CD1c-positive myeloid dendritic cell (primary cell): Measurements from ENCODE around the gene RRP36.
"Not testable (repeated sequence)": the region's sequence is repeated elsewhere in the genome, so short reads cannot be mapped to it uniquely, and the experiment has no call there.

Source experiments
- DNase-seq: peaks from one replicate; pipeline ENCODE4 v3.0.0-alpha.2; 2016; ENCODE audit errors: extremely low spot score

RRP36 gene, protein sequence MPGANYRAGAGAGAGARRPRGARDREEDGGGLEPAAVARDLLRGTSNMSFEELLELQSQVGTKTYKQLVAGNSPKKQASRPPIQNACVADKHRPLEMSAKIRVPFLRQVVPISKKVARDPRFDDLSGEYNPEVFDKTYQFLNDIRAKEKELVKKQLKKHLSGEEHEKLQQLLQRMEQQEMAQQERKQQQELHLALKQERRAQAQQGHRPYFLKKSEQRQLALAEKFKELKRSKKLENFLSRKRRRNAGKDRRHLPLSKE

DNA sequence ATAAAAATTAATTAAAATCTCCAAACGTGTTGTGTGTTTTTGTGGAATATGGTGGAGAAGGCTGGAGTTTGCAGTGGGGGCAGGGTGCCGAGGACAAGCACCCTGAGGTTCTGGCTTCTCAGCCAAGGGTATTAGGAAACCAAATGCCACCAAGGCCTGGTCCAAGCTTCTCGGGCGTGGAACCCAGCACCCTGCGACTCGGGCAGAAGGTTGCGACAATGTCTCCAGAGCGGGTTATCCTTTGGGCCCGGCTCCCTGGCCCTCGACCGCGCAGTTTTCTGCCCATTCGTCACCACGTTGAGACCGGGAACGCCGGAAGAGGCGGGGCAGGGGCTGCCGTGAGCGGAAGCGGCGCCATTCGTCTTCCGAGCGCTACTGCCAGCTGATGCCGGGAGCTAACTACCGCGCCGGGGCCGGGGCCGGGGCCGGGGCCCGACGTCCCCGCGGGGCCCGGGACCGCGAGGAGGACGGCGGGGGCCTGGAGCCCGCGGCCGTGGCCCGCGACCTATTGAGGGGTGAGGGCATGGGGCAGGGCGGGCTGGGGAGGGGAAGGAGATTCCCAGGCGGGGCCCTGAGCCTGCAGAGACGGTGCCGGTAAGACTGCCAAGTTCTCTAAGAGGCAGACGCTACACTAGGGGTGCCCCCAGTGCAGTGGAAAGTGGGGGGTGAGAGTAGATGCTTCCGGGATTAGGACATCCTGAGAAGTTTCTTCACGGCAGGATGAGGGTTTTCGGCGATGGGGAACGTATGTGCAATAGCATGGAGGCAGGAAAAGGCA, at the start of gene RRP36:
RRP36 (plus strand) TSS at position 354 of the 778 bp plus-strand sequence; CDS start at position 386, 32 bp downstream.
- peak; percentile 80 for DNase-seq

GRCh38 chr6:42971746-42972327, 49.6 kb upstream of the RRP36 start:
- DNase-seq: no peak

DNA sequence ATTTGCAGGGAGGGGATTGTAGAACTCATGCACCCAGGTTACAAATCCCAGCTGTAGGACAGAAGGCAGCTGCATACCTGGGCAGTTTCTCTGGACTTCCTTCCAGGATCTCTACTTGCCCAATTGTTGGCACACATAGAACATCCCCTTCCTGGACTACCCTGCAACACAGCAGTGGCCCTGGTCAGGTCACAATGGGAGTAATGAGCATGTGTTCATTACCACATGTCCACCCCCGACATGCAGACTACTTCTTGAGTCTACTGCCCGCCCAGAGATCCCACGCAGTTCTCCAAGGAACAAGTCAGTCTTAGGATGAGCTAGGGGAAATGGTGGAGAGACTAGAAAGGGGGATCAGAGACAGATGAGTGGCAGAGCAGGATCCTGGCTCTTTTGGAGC, 47.5 kb upstream of the RRP36 start:
- peak; percentile 20 for DNase-seq

GRCh38 chr6:42974919-42975505, 46.4 kb upstream of the RRP36 start:
- DNase-seq: no peak

DNA sequence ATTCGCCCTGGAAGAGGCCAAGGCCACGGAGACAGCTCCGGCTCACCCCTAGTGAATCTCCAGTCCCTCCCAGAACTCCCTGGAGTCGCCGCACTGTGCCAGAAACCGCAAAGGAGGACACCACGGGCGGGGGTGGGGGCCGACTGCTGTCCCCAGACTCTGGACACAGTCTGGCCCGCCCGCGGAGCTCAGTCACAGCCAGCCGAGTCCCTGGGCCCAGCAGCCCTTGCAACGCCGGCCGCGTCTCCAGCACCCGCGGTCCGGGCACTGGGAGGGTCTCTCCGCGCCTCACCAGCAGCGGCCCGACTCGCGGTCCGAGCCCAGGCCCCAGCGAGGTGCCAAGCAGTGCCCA, 43.0 kb upstream of the RRP36 start:
- DNase-seq: peak; percentile 21

GRCh38 chr6:42978839-42979522, 42.4 kb upstream of the RRP36 start, which contains the start of gene PEX6:
Gene PEX6, minus strand, starts transcription at chr6:42979181. Its CDS starts 31 bp downstream, at chr6:42979150.
- peak; percentile 93 for DNase-seq

GRCh38 chr6:42979523-42980177, 41.8 kb upstream of the RRP36 start:
- DNase-seq: no peak

GRCh38 chr6:42981836-42982235, 39.6 kb upstream of the RRP36 start:
- no peak for DNase-seq

DNA sequence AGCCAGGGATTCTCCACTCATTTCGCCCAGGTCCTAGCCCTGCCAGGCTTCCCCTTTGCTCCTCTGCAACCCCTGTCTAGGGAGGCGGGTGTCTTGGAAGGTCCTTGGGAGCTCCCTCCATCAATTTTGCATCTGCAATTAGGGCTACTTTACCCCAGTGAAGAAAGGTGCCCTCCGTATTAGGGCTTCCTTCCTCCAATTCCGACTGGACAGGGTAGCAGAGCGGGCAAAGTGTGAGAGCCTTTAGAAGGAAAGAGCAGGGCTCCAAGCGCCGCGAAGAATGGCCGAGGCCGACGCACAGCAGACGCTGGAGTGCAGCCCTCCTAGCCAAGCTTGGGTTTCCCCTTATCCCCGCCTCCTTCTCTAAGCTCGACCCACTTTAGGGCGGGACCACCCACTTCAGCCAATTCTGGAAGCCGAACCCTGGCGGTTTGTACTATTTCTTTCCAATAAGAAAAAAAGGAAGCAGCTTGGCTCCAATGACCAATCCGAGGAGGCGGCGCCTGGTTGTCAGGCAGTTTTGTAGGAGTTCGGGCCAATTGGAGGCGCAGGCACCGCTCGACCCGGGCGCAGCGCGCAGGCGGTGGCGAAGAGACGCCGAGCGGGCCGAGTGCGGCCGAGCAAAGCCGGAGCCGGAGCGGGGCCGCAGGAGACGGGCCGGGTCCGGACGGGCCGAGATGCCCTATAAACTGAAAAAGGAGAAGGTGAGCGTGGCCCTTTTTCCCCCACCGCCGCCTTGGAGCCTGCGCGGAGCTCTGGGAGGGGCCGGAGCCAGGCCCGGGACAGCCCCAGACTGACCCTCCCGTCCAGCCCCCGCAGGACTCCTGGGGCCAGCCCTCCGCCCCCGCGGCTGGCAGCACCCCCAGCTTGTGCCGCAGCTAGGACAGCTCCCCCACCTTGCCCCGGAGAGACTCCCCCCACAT, 37.2 kb upstream of the RRP36 start, which contains the start of gene PPP2R5D:
PPP2R5D (plus strand) TSS at position 570 of the 923 bp plus-strand sequence; CDS start at position 678, 108 bp downstream.
- DNase-seq: peak; percentile 99

DNA sequence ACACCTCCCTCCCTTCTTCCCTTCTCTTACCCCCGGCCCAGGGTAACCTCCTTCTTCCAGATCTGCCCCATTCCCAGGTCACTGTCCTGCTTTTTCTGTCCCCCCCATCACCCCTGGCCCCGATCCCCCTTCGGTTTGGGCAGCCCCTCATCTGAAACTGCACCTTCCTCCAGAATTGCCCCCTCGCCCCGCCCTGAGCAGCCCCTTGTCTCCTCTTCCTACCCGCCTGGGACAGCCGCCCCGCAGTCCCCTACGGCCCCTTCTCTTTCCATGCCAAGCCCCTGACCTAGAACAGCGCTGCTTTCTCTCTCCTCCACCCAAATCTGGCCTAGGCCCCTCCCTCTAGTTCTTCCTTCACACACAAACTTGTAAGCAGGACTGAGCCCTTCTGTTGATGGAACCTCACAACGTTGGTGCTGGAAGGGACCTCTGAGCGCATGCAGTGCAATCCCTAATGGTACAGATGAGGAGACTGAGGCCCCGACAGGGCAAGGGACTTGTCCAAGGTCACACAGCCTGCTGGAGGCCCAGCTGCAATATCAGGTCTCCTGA, 36.4 kb upstream of the RRP36 start:
- no peak for DNase-seq

- no peak for DNase-seq
Measured at GRCh38 chr6:42987533-42988451, 33.6 kb upstream of the RRP36 start.

DNA sequence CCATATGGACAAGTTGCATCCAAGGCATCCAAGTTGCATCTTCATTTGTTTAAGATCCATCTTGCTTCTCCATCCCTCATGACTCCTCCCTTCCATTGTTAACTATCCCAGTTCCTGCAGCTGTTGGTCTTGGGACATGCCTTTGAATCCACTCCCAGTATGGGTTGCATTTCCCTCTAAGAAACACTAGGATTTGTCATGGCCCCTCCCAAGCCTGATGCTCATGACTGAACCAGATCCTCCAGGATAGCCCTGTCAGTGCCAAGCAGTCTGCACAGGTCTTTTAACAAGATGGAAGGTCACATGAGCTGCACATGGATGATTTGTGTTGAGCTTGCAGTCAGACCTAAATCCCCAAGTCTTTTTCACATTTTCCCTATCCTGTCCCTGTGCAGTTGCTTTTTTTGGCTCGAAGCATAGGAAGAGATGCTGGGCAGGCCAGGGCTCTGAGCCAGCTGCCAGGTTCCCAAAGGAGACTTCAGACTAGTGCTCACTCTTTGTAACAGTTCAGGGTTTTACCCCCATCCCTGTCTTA, 32.9 kb upstream of the RRP36 start:
- no peak for DNase-seq

DNA sequence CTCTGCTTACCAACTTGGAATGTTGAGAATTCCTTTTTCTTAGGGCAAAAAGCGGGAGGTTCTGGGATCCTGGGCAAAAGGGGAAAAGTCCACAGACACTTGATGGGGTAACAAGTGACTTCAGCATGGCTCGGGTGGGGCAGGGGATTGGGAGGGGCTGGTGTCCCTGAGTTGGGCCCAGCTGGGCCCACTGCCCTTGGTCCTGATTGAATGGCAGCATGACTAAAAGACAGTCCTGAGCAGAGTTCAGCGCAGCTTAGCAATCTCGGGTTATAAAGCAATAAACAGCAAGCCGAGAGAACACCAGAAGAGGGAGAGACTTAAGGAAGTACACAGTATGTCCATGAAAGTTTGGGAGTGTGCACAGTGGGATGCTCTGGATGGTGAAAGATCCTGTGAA, 31.5 kb upstream of the RRP36 start:
- DNase-seq: no peak

- DNase-seq: no peak
Measured at GRCh38 chr6:42993445-42993844, 28.0 kb upstream of the RRP36 start.

- no peak for DNase-seq
Measured at GRCh38 chr6:42996513-42996912, 24.9 kb upstream of the RRP36 start.

DNA sequence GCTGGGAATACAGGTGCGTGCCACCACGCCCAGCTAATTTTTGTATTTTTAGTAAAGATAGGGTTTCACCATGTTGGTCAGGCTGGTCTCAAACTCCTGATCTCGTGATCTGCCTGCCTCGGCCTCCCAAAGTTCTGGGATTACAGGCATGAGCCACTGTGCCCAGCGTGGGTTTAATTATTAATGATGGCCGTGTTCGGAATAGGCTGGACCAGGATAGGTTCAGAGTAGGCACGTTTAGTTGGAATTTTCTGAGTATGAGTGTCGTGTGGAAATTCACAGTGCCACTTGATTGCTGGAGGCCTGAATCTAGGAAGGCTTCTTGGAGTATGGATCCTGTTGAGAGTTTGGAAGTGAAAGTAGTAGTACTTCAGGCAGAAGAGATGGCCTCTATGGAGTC, 23.2 kb upstream of the RRP36 start:
- DNase-seq: not testable (repeated sequence)

DNA sequence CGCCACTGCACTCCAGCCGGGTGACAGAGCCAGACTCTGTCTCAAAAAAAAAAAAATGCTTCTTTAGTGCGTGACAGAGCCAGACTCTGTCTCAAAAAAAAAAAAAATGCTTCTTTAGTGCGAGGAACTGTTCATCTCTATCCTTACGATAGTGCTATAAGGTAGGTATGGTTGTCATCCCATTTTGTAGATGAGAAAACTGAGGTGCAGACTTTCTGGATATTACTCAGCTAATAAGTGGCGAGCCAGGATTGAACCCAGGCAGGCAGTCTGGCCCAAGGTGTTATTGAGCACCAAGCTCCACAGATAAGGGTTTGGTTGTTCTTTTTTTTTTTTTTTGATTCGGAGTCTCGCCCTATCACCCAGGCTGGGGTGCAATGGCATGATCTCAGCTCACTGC, 19.6 kb upstream of the RRP36 start:
- no peak for DNase-seq

DNA sequence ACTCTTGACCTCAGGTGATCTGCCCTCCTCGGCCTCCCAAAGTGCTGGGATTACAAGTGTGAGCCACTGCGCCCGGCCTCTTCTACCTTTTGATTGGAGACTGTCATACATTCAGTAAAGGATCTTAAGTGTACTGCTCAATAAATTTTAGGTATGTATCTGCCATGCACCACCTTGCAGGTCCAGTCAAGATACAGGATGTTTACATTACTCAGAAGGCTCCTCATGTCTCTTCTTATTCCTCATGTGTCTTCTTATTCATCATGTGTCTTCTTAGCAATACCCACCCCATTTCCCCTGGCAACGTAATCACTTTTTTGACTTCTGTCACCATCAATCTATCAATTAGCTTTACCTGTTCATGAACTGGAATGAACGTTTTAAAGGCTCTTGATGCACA, 15.6 kb upstream of the RRP36 start:
- no peak for DNase-seq
